Adrenal gland (tissue), 12 donors: ENCODE results near the gene UMPS. TPM values are rescaled to one million over a fixed set of nuclear protein-coding genes. Genes with fewer than 3 reads are reported as not detected.
"Not testable (repeated sequence)": the region's sequence is repeated elsewhere in the genome, so short reads cannot be mapped to it uniquely, and the experiment has no call there.

Experiments used
- DNase-seq, 7 donors: peaks; one replicate each; pipeline ENCODE4 v3.0.0-alpha.2; 2019 to 2020
- H3K27ac ChIP-seq, 5 donors: fragments of 200-600 bp; sonication (generic) in 4 of 5; 1 replicate in 3 of 5; 2 replicates in 2 of 5; pipeline versions ENCODE4 v1.5.1 to v1.8.0; 2016 to 2020; ENCODE audit warnings: mild to moderate bottlenecking in 1 of 5
- H3K27me3 ChIP-seq: fragments of 200-600 bp; 2 replicates; pipeline ENCODE4 v1.8.0; 2021
- H3K36me3 ChIP-seq, 2 donors: fragments of 200-600 bp; replicated peaks in 1 of 2; 1 replicate in 1 of 2; 2 replicates in 1 of 2; pipeline versions ENCODE4 v1.5.1 to v1.8.0; 2018 to 2022
- H3K4me1 ChIP-seq, 2 donors: fragments of 200-600 bp; replicated peaks in 1 of 2; 1 replicate in 1 of 2; 2 replicates in 1 of 2; pipeline versions ENCODE4 v1.5.1 to v1.8.0; 2018 to 2021
- H3K4me3 ChIP-seq, 4 donors: fragments of 200-600 bp; sonication (generic) in 3 of 4; one replicate each; pipeline ENCODE4 v1.5.1; 2016 to 2018
- H3K9me3 ChIP-seq, 3 donors: fragments of 200-600 bp; sonication (generic) in 1 of 3; replicated peaks in 1 of 3; 1 replicate in 2 of 3; 2 replicates in 1 of 3; pipeline versions ENCODE4 v1.5.1 to v1.8.0; 2016 to 2021
- CTCF ChIP-seq, 6 experiments: fragments of 450-650 bp in 4 of 6; fragments of 200-600 bp in 2 of 6; sonication (generic) in 1 of 6; IDR thresholded peaks; 1 replicate in 5 of 6; 2 replicates in 1 of 6; pipeline versions ENCODE4 v1.5.1 to v1.8.0; 2016 to 2021; ENCODE audit warnings: antibody characterized with exemption in 6 of 6, mild to moderate bottlenecking in 2 of 6, moderate library complexity in 1 of 6
- POLR2A ChIP-seq, 2 donors: fragments of 450-650 bp; IDR thresholded peaks; one replicate each; pipeline ENCODE4 v1.6.1; 2017; ENCODE audit warnings: antibody characterized with exemption in 2 of 2, mild to moderate bottlenecking in 2 of 2, moderate library complexity in 1 of 2
- WGBS, 4 donors: extraction: QIAGEN DNeasy Blood & Tissue Kit in 2 of 4; methylation state at CpG; one replicate each; pipeline versions ENCODE4 v1.1.5 to v1.1.7; 2013 to 2017; 5-methylcytosine and 5-hydroxymethylcytosine counted together
- intact Hi-C, 2 donors: fragments of 100-400 bp; cut with DNase I; formaldehyde crosslinking; loops; one replicate each; pipeline versions ENCODE4 v1.14.1 to v1.15.0; 2022 to 2023
- polyA plus RNA-seq, 3 donors: library from polyadenylated mRNA; stranded (reverse); fragments of 200-250 nt in 2 of 3; fragments of 350-450 nt in 1 of 3; fragmentation: Illumina TruSeq in 1 of 3; extraction: RNeasy Lipid Tissue Mini Kit (QIAGEN cat#74804) in 1 of 3; gene quantifications; one replicate each; pipeline ENCODE4 v1.2.3, GENCODE V29; 2013 to 2014
- total RNA-seq, 9 donors: library from RNA; depleted of rRNA in 4 of 9; stranded (reverse); fragments of >200 nt in 4 of 9; fragments of 120-200 nt in 1 of 9; fragmentation: NEBNext Ultra II Directional in 1 of 9; extraction: Animal tissue kit (Norgen Biotek cat#: 25700) in 1 of 9; gene quantifications; one replicate each; pipeline versions ENCODE4 v1.1.0 to v1.2.4, GENCODE V29; 2013 to 2023
- donor health status: healthy with polysubstance abuse.
- donor health status: Bipolar disorder and iron deficiency.
- donor health status: DM: yes; HTN: yes; CAD: no.
- donor health status: DM: no; HTN: no; CAD: no.
- donor health status: DM: no; HTN: no; CAD: no.
- donor health status: DM: yes; HTN: yes; CAD: no.

The UMPS gene
- total and polyA plus RNA-seq, 12 donors, result 8.8 to 45.9 (median 26.8) TPM

GRCh38 chr3:124747111-124747981, 17.1 kb downstream of the UMPS start:
- Histone ChIP-seq H3K4me3 (no peak overlapping the region), H3K36me3 (peaks cover 0 to 26% of the 10 kb centered on the region in 2 donors), H3K27me3 (no peaks in the 10 kb centered on the region), H3K9me3 (no peaks in the 10 kb centered on the region), H3K4me1 (peaks cover 0 to 3% of the 10 kb centered on the region in 2 donors), H3K27ac (no peak overlapping the region)
- TF ChIP-seq CTCF (IDR thresholded peaks at IDR 0.05), result no peak
- no peak for TF ChIP-seq POLR2A (IDR thresholded peaks at IDR 0.05)
- 84 to 93% (median 88%) methylated on average over 13 to 14 of the region's 14 CpGs for WGBS, 4 donors
- no peak for DNase-seq
- intact Hi-C loops, result no loop called here

- intact Hi-C loops, result no loop called here
- Histone ChIP-seq H3K4me3 (no peak overlapping the region), H3K27me3 (no peaks in the 10 kb centered on the region), H3K27ac (no peak overlapping the region), H3K4me1 (peaks cover 0 to 3% of the 10 kb centered on the region in 2 donors), H3K9me3 (no peaks in the 10 kb centered on the region), H3K36me3 (peaks cover 0 to 15% of the 10 kb centered on the region in 2 donors)
- 79 to 93% (median 85%) methylated on average over 4 to 8 of the region's 8 CpGs for WGBS, 4 donors
- TF ChIP-seq CTCF (IDR thresholded peaks at IDR 0.05), result no peak
- TF ChIP-seq POLR2A (IDR thresholded peaks at IDR 0.05), result no peak
- no peak for DNase-seq
These were observed 18.4 kb downstream of the UMPS start for GRCh38 chr3:124748560-124749198.

- not testable (repeated sequence) for DNase-seq, H3K4me1 ChIP-seq, H3K27ac ChIP-seq, H3K9me3 ChIP-seq, H3K36me3 ChIP-seq, H3K4me3 ChIP-seq, H3K27me3 ChIP-seq
- intact Hi-C loops, result loop anchor here in 1 of 2 donors (10.0 kb wide), 1 partner anchor 835 kb away; no protein-coding TSS in a partner anchor
- 86 to 92% (median 90%) methylated on average over 5 to 18 of the region's 27 CpGs; no CpG with 5 or more reads in 1 of the 4 donors for WGBS, 4 donors
These were observed 19.6 kb downstream of the UMPS start for GRCh38 chr3:124749877-124750276.

- H3K4me3 ChIP-seq, result no peak overlapping the region
- intact Hi-C loops, result loop anchor here in 1 of 2 donors (10.0 kb wide), 1 partner anchor 833 kb away; no protein-coding TSS in a partner anchor
- no peak for DNase-seq
- H3K4me1 ChIP-seq, result peaks cover 0 to 3% of the 10 kb centered on the region in 2 donors
- WGBS, 4 donors, result 67 to 78% (median 73%) methylated on average over 5 of the region's 5 CpGs
- H3K9me3 ChIP-seq, result no peaks in the 10 kb centered on the region
- no peaks in the 10 kb centered on the region for H3K27me3 ChIP-seq
- no peak for TF ChIP-seq CTCF (IDR thresholded peaks at IDR 0.05)
- TF ChIP-seq POLR2A (IDR thresholded peaks at IDR 0.05), result no peak
- H3K27ac ChIP-seq, result no peak overlapping the region
- no peaks in the 10 kb centered on the region for H3K36me3 ChIP-seq
These were observed 21.2 kb downstream of the UMPS start for GRCh38 chr3:124751501-124751900.
